LHCN-M2 (cell line): ENCODE measurements around the gene PRPF6. TPM values are rescaled to one million over a fixed set of nuclear protein-coding genes. Genes with fewer than 3 reads are reported as not detected.
A peak's percentile ranks its signal among the peaks of the same experiment; 100 is the strongest.

ENCODE experiments used
- DNase-seq: peaks from one replicate; pipeline ENCODE4 v3.0.0-alpha.2; 2012; ENCODE audit warnings: low read depth
- total RNA-seq: library from RNA; depleted of rRNA; stranded (reverse); fragments of >200 nt; gene quantifications from 2 replicates; pipeline ENCODE4 v1.2.3, GENCODE V29; 2014

The PRPF6 gene
- total RNA-seq, 1 experiment from 2014 or later = 60.4 TPM

GRCh38 chr20:63945921-63946920, 34.7 kb upstream of the PRPF6 start:
- no peak for DNase-seq

GRCh38 chr20:63946986-63947637, 33.8 kb upstream of the PRPF6 start:
- no peak for DNase-seq

GRCh38 chr20:63947638-63948456, 33.1 kb upstream of the PRPF6 start:
- DNase-seq = no peak

GRCh38 chr20:63950701-63951397, 30.1 kb upstream of the PRPF6 start:
- DNase-seq = no peak

- no peak for DNase-seq
Observed at GRCh38 chr20:63951398-63952209, 29.3 kb upstream of the PRPF6 start.

DNA sequence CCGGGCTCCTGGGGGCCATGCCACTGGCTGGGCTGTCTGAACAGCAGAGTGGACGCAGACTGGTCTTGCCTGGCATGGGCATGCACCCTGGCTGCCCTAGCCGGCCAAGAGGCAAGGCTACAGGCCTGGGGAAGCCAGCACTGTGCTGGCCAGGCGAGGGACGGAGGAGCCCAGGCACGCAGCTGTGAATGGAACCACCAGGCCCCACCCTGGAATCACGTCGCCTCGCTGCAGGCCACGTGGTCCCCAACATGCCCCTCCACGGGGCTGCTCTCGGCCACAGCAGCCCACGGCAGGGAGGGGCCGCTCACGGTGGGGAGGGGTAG, 28.8 kb upstream of the PRPF6 start:
- no peak for DNase-seq

- no peak for DNase-seq
Observed at GRCh38 chr20:63952769-63953168, 28.2 kb upstream of the PRPF6 start.

- no peak for DNase-seq
Observed at GRCh38 chr20:63953764-63954429, 27.0 kb upstream of the PRPF6 start.

DNA sequence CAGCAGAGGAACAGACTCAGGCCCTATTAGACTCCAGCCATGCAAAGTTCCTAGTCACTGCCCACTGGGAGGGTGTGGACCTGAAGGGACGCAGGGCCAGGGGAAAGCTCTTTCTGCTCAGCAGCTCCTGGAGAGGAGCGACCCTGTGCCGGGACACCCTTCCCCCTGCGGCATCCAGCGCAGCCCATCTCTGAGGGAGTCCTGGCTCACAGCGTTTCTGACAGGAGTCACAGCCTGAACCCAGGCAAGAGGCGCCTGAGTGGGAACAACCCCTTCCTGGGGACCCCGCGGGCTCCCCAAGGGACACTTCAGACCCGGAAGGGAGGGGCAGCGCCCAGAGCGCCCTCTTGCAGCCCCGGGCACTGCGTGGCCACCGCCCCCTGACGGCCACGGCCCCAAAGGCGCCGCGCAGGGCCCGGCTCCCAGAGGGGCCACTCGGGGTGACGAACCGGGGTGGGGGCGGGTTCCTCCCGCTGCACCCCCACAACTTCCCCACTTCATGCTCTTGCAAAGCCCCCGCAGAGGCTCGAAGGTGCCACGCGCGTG, 25.6 kb upstream of the PRPF6 start:
- peak; percentile 39 for DNase-seq

GRCh38 chr20:63955827-63956663, 24.9 kb upstream of the PRPF6 start, which contains the start of gene UCKL1:
Gene UCKL1 (minus strand): TSS chr20:63956416. CDS start chr20:63956372, 44 bp downstream.
- peak; percentile 83 for DNase-seq

- DNase-seq = no peak
Observed at GRCh38 chr20:63956664-63957003, 24.3 kb upstream of the PRPF6 start.

DNA sequence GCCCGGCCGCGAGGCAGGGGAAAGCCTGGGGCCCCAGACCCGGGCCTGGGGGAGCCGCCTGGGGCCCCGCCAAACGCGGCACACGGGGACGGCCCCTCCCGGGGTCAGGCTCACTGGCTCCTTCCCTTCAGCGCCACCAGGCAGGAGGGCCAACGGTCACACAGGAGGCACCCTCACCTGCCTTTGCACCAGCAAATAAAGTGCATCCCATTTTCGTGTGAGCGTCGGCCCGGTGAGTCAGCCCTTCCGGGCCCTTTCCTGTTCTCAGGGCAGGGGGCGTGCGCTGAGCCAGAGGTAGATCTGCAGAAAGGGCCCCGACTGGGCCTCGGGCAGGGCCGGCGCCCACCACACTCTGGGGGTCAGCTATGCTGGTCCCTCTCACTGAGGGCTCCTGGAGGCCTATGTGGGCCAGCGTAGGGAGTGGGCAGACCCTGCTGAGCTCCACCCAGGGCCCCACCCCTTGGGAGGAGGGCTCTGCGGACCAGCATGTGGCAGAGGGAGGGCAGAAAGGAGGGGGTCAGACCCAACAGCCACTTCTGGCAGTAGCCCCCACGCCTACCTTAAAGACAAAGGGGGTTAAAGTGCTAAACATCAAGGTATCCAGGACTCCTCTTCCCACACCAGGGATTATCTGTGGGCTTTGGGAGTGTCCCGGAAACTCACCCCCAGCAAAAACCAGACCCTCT, 23.8 kb upstream of the PRPF6 start:
- DNase-seq = peak; percentile 70

DNA sequence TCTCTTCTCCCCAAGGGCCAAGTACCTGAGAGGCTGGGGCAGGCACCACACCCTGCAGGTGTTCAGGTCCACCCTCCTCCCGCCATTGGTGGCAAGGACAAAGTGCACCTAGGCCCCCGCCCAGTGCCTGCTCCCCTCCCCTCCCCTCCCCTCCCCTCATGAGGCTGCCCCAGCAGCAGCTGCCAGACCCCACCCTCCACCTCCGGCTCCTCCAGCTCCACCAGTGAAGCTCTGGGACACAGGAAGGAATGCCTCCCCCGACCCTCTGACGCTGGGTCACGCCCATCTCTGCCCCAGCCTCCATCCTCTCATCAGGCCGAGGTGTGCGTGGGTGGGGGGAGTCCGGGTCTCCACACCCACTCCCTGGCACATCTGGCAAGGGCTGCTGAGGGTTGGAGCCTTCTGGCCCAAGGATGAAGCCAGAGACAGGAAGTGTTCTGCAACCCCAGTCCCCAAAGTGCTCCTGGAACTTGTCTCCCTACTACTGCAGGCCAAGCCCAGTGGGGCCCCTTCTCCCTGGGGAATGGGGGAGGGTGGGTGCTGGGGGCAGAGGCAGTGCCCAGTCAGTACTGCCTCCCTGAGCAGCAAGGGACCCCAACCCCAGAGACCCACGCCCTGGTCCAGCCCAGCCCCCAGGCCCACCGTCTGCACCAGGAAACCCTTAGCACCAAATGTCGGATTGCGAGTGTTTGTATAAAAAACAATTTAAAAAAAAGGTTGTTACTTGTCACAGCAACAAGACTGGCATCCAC, 23.1 kb upstream of the PRPF6 start:
- DNase-seq = no peak

DNA sequence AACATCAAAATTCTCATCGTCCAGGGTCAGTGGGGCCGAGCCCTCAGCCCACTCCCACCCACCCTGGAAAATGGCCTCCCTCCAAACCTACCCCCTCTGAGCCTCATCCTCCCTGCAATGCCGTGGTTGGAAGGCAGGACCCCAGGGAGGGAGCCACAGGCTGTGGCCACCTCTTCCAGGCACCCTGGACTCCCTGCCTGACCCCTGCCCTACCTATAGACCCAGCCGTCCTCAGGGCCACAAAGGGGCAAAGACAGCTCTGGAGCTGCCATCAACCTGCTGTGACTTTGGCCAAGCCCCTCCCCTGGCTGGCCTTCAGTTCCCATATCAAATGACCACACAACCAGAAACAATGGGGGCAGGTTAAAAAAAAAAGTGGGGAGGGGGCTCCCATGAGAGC, 22.5 kb upstream of the PRPF6 start:
- no peak for DNase-seq

DNA sequence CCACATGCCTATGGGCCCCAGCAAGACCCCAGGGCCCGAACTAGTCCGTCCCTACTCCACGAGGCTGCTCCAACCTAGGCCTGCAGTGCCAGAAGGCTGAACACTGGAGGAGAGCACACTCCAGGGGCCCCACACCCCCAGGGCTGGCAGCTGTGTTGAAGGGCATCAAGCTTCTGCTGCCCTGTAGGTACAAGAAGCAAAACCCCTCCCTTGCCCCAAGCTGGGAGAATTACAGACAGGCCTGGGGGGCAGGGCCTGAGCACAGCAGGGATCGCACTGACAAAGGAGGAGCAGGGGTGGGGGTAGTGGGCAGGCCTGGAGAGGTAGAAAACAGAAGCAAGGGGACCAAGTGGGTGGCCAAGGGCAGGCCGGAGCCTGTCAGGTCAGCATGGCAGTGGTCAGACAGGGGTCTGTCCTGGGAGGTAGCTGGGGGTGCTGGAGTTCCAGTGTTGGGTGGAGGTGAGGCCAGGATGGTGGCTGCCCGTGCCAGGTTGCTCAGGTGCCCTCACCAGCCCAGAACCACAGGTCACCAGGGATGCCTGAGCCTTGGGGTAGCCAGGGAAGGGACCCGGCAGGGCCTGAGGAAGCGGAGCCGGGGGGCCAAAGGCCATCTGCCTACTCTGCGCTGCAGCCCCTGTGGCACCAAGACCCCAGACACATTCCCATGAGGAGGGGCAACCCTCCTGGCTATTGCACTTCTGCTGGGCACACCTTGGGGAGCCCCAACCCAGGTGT, 21.8 kb upstream of the PRPF6 start:
- no peak for DNase-seq

- DNase-seq = no peak
Observed at GRCh38 chr20:63959699-63960075, 21.2 kb upstream of the PRPF6 start.
